SK-N-SH (cell line): ENCODE data around the gene VPS26A. TPM values are rescaled to one million over a fixed set of nuclear protein-coding genes. Genes with fewer than 3 reads are reported as not detected.

Experiments
- CTCF ChIA-PET: fragments of 300-600, 350-600 bp; formaldehyde crosslinking; extraction: SDS; loops from one replicate; lab custom pipeline; 2021; lab: Yijun Ruan, JAX
- POLR2A ChIA-PET: fragments of 350-600 bp; sonication (Branson Sonifier 250); formaldehyde crosslinking; extraction: SDS; loops from one replicate; lab custom pipeline; 2020; ENCODE audit warnings: antibody characterized with exemption, inconsistent platforms; lab: Yijun Ruan, JAX
- DNase-seq: peaks from one replicate; pipeline ENCODE4 v3.0.0; 2012
- H2AFZ ChIP-seq: fragments of 200-600 bp; sonication (generic); 2 replicates; pipeline ENCODE4 v1.8.1; 2016; ENCODE audit warnings: antibody characterized with exemption, mild to moderate bottlenecking, low read depth
- H3F3A ChIP-seq: fragments of 200-600 bp; sonication (generic); replicated peaks from 2 replicates; pipeline ENCODE3; 2016; ENCODE audit warnings: antibody characterized with exemption, mild to moderate bottlenecking; ENCODE audit not compliant: insufficient read depth
- H3K27ac ChIP-seq, 2 experiments: fragments of 200-500 bp in 1 of 2; fragments of 200-600 bp in 1 of 2; sonication (Bioruptor generic) in 1 of 2; sonication (generic), shearing (Covaris generic) in 1 of 2; 2 replicates each; pipeline versions ENCODE4 v1.5.1 to v1.6.1; 2014 to 2016; ENCODE audit warnings: low read depth in 2 of 2, inconsistent platforms in 1 of 2, low read length in 1 of 2, mild to moderate bottlenecking in 1 of 2, mixed read lengths in 1 of 2
- H3K27me3 ChIP-seq: fragments of 200-600 bp; sonication (generic), shearing (Covaris generic); 2 replicates; pipeline ENCODE4 v1.6.1; 2016; ENCODE audit warnings: mixed run types; ENCODE audit not compliant: insufficient read depth
- H3K36me3 ChIP-seq, 2 experiments: fragments of 200-500 bp in 1 of 2; fragments of 200-600 bp in 1 of 2; sonication (Bioruptor generic) in 1 of 2; sonication (generic) in 1 of 2; replicated peaks in 1 of 2; 2 replicates each; pipeline versions ENCODE3 to v1.5.1; 2014 to 2016; ENCODE audit warnings: low read length in 1 of 2, mild to moderate bottlenecking in 1 of 2; ENCODE audit not compliant: insufficient read depth in 2 of 2, control insufficient read depth in 1 of 2
- H3K4me1 ChIP-seq, 2 experiments: fragments of 200-500 bp in 1 of 2; fragments of 200-600 bp in 1 of 2; sonication (Bioruptor generic) in 1 of 2; sonication (generic), shearing (Covaris generic) in 1 of 2; 2 replicates each; pipeline versions ENCODE4 v1.5.1 to v1.6.1; 2014 to 2016; ENCODE audit warnings: low read depth in 1 of 2, low read length in 1 of 2, mixed run types in 1 of 2; ENCODE audit not compliant: insufficient read depth in 2 of 2, control insufficient read depth in 1 of 2
- H3K4me2 ChIP-seq: fragments of 200-600 bp; sonication (generic), shearing (Covaris generic); 2 replicates; pipeline ENCODE4 v1.6.1; 2017; ENCODE audit warnings: mixed run types
- H3K4me3 ChIP-seq, 2 experiments: fragments of 200-500 bp in 1 of 2; fragments of 200-600 bp in 1 of 2; sonication (Bioruptor generic) in 1 of 2; sonication (generic), shearing (Covaris generic) in 1 of 2; 2 replicates each; pipeline versions ENCODE4 v1.5.1 to v1.8.1; 2014 to 2016; ENCODE audit warnings: low read depth in 2 of 2, inconsistent platforms in 1 of 2, low read length in 1 of 2, mild to moderate bottlenecking in 1 of 2, mixed read lengths in 1 of 2, moderate library complexity in 1 of 2
- H3K79me2 ChIP-seq: fragments of 200-600 bp; sonication (generic); 2 replicates; pipeline ENCODE4 v1.8.1; 2017; ENCODE audit warnings: mild to moderate bottlenecking; ENCODE audit not compliant: insufficient read depth
- H3K9ac ChIP-seq: fragments of 200-600 bp; sonication (generic); 2 replicates; pipeline ENCODE4 v1.6.1; 2017; ENCODE audit warnings: mixed run types
- H3K9me2 ChIP-seq: fragments of 200-600 bp; sonication (generic); 2 replicates; pipeline ENCODE4 v1.6.1; 2017; ENCODE audit warnings: mixed run types
- H3K9me3 ChIP-seq: fragments of 200-600 bp; sonication (generic); 2 replicates; pipeline ENCODE4 v1.6.1; 2017; ENCODE audit warnings: mixed run types, mild to moderate bottlenecking, moderate library complexity
- H4K20me1 ChIP-seq: fragments of 200-600 bp; sonication (generic); 2 replicates; pipeline ENCODE4 v1.6.1; 2017; ENCODE audit warnings: mild to moderate bottlenecking, mixed run types; ENCODE audit not compliant: insufficient read depth
- CHD2 ChIP-seq: fragments of 150-350 bp; IDR thresholded peaks from 2 replicates; pipeline ENCODE4 v1.6.1; 2018; ENCODE audit warnings: low read length; ENCODE audit not compliant: partially characterized antibody
- CTCF ChIP-seq: fragments of 200-600 bp; sonication (generic); IDR thresholded peaks from 2 replicates; pipeline ENCODE4 v1.6.1; 2017; ENCODE audit warnings: antibody characterized with exemption, mild to moderate bottlenecking, moderate library complexity
- FOSL2 ChIP-seq: IDR thresholded peaks from 2 replicates; pipeline ENCODE4 v1.4.0; 2012; ENCODE audit warnings: low read depth, mild to moderate bottlenecking, moderate library complexity, borderline replicate concordance
- GABPA ChIP-seq: IDR thresholded peaks from 2 replicates; pipeline ENCODE4 v1.4.0; 2012; ENCODE audit warnings: low read depth, mild to moderate bottlenecking
- MAX ChIP-seq: IDR thresholded peaks from 2 replicates; pipeline ENCODE4 v1.4.0; 2012; ENCODE audit warnings: low read depth
- MEF2A ChIP-seq: IDR thresholded peaks from 2 replicates; pipeline ENCODE4 v1.4.0; 2012; ENCODE audit warnings: low read depth, borderline replicate concordance
- MXI1 ChIP-seq: IDR thresholded peaks from 2 replicates; pipeline ENCODE4 v1.6.1; 2012; ENCODE audit warnings: mild to moderate bottlenecking, low read depth, low read length, improper control_type of control experiment
- NFIC ChIP-seq: IDR thresholded peaks from 2 replicates; pipeline ENCODE4 v1.4.0; 2012; ENCODE audit warnings: borderline replicate concordance
- POLR2AphosphoS5 ChIP-seq: IDR thresholded peaks from 2 replicates; pipeline ENCODE4 v1.6.1; 2012; ENCODE audit warnings: low read depth, low read length
- RAD21 ChIP-seq: IDR thresholded peaks from 2 replicates; pipeline ENCODE4 v1.6.1; 2012; ENCODE audit warnings: mild to moderate bottlenecking, low read length
- RCOR1 ChIP-seq: fragments of 150-350 bp; IDR thresholded peaks from 2 replicates; pipeline ENCODE4 v1.6.1; 2017; ENCODE audit warnings: antibody characterized with exemption, low read length
- SMC3 ChIP-seq: IDR thresholded peaks from 2 replicates; pipeline ENCODE4 v1.6.1; 2012; ENCODE audit warnings: low read depth, low read length, improper control_type of control experiment
- TEAD4 ChIP-seq: IDR thresholded peaks from 2 replicates; pipeline ENCODE4 v1.4.0; 2012; ENCODE audit warnings: mild to moderate bottlenecking, borderline replicate concordance; ENCODE audit not compliant: insufficient read depth
- YY1 ChIP-seq: IDR thresholded peaks from 2 replicates; pipeline ENCODE4 v1.4.0; 2012; ENCODE audit warnings: low read depth, mild to moderate bottlenecking
- WGBS: methylation state at CpG from one replicate; pipeline ENCODE4 v1.1.6; 2017; ENCODE audit warnings: low lambda C conversion rate; 5-methylcytosine and 5-hydroxymethylcytosine counted together
- polyA plus RNA-seq, 3 experiments: library from polyadenylated mRNA; depleted of rRNA; stranded (reverse); fragments of >200 nt; gene quantifications; 2 replicates each; pipeline ENCODE4 v1.2.3, GENCODE V29; 2012

VPS26A gene
- polyA plus RNA-seq, 1 of the 3 experiments (the other 2 are of a cell fraction) = 10.6 TPM

GRCh38 chr10:69088471-69088769, 35.6 kb upstream of the VPS26A start:
- H3K79me2 ChIP-seq = no peaks in the 10 kb centered on the region
- no peaks in the 10 kb centered on the region for H3K9me3 ChIP-seq
- peak overlapping the region; percentile 39; the same call in 1 of the 2 replicates for H2AFZ ChIP-seq
- no peak overlapping the region for H3K4me3 ChIP-seq
- H3F3A ChIP-seq = peaks cover 7% of the 10 kb centered on the region
- TF ChIP-seq RCOR1 = no peak
- POLR2A ChIA-PET = no interaction called here
- no peak for DNase-seq
- no peaks in the 10 kb centered on the region for H3K36me3 ChIP-seq
- no peaks in the 10 kb centered on the region for H3K4me1 ChIP-seq
- no peaks in the 10 kb centered on the region for H3K9me2 ChIP-seq
- H3K27me3 ChIP-seq = no peaks in the 10 kb centered on the region
- no peaks in the 10 kb centered on the region for H4K20me1 ChIP-seq
- 83% methylated on average over 3 of the region's 3 CpGs for WGBS
- H3K9ac ChIP-seq = no peak overlapping the region
- H3K4me2 ChIP-seq = no peak overlapping the region
- CTCF ChIA-PET = interaction anchor here (0.6 kb wide), 1 partner anchor 649 kb away, joined by 3 read pairs; no protein-coding TSS in a partner anchor
- H3K27ac ChIP-seq = peak overlapping the region in 1 of 2 experiments; percentile 7; a peak in 1 of 4 replicates

GRCh38 chr10:69088801-69089501, 35.0 kb upstream of the VPS26A start:
- no peak for TF ChIP-seq MEF2A
- no peak for TF ChIP-seq FOSL2
- H3K79me2 ChIP-seq = no peaks in the 10 kb centered on the region

GRCh38 chr10:69089638-69090599, 34.1 kb upstream of the VPS26A start:
- H3K27ac ChIP-seq = no peak overlapping the region

More at GRCh38 chr10:69088801-69089501, 35.0 kb upstream of the VPS26A start:
- H3K9me3 ChIP-seq = no peaks in the 10 kb centered on the region
- no peaks in the 10 kb centered on the region for H3K36me3 ChIP-seq
- peak overlapping the region in 1 of 2 experiments; percentile 7; a peak in 1 of 4 replicates for H3K27ac ChIP-seq
- H3K4me3 ChIP-seq = no peak overlapping the region
- peak overlapping the region; percentile 39; the same call in 1 of the 2 replicates for H2AFZ ChIP-seq
- H3K27me3 ChIP-seq = no peaks in the 10 kb centered on the region
- no peaks in the 10 kb centered on the region for H3K9me2 ChIP-seq
- ChIA-PET POLR2A (no interaction called here), CTCF (no interaction called here)
- H3K4me1 ChIP-seq = no peaks in the 10 kb centered on the region
- H4K20me1 ChIP-seq = no peaks in the 10 kb centered on the region
- no peak overlapping the region for H3K4me2 ChIP-seq
- no peak for DNase-seq
- 75% methylated on average over 10 of the region's 10 CpGs for whole genome bisulfite sequencing
- no peak overlapping the region for H3K9ac ChIP-seq
- H3F3A ChIP-seq = peaks cover 7% of the 10 kb centered on the region

More at GRCh38 chr10:69089638-69090599, 34.1 kb upstream of the VPS26A start:
- DNase-seq = no peak
- H2AFZ ChIP-seq = no peak overlapping the region
- H3K36me3 ChIP-seq = no peaks in the 10 kb centered on the region
- no peak overlapping the region for H3K4me3 ChIP-seq
- no peaks in the 10 kb centered on the region for H4K20me1 ChIP-seq
- TF ChIP-seq CHD2 (no peak), SMC3 (no peak), NFIC (no peak), POLR2AphosphoS5 (no peak), MXI1 (no peak), RAD21 (no peak), YY1 (no peak), GABPA (no peak), MAX (no peak), TEAD4 (no peak), CTCF (no peak)
- ChIA-PET POLR2A (no interaction called here), CTCF (interaction anchor here (0.9 kb wide), 1 partner anchor 85 kb away, joined by 4 read pairs; no protein-coding TSS in a partner anchor)
- WGBS = 78% methylated on average over 16 of the region's 16 CpGs
- H3K4me1 ChIP-seq = no peaks in the 10 kb centered on the region
- no peaks in the 10 kb centered on the region for H3K9me2 ChIP-seq
- H3K9ac ChIP-seq = no peak overlapping the region
- H3K79me2 ChIP-seq = no peaks in the 10 kb centered on the region
- no peaks in the 10 kb centered on the region for H3K27me3 ChIP-seq
- no peaks in the 10 kb centered on the region for H3K9me3 ChIP-seq
- H3F3A ChIP-seq = peaks cover 9% of the 10 kb centered on the region
- no peak overlapping the region for H3K4me2 ChIP-seq
